HTERT RPE-1 (cell line): Measurements from ENCODE around the gene WDR45B.
"Not testable (repeated sequence)": the region's sequence is repeated elsewhere in the genome, so short reads cannot be mapped to it uniquely, and the experiment has no call there.

Experiments
- in situ Hi-C: fragments of 300-500 bp; cut with MboI; formaldehyde crosslinking; loops from 4 replicates; pipeline ENCODE4 v1.14.3; 2020; ENCODE audit warnings: low sequenced_read_pairs

Gene WDR45B

GRCh38 chr17:82587234-82588086, 60.8 kb downstream of the WDR45B start:
- in situ Hi-C loops, result no loop called here

GRCh38 chr17:82586576-82587233, 61.5 kb downstream of the WDR45B start:
- in situ Hi-C loops, result no loop called here

GRCh38 chr17:82585935-82586575, 62.2 kb downstream of the WDR45B start:
- in situ Hi-C loops, result not testable (repeated sequence)

GRCh38 chr17:82583720-82584234, 64.5 kb downstream of the WDR45B start:
- in situ Hi-C loops, result no loop called here

- in situ Hi-C loops, result no loop called here
These were observed 65.5 kb downstream of the WDR45B start for GRCh38 chr17:82582709-82583108.

- in situ Hi-C loops, result no loop called here
These were observed 66.0 kb downstream of the WDR45B start for GRCh38 chr17:82582213-82582612.

GRCh38 chr17:82579969-82580368, 68.3 kb downstream of the WDR45B start:
- in situ Hi-C loops, result not testable (repeated sequence)

- in situ Hi-C loops, result no loop called here
These were observed 70.9 kb downstream of the WDR45B start for GRCh38 chr17:82577300-82577699.

- in situ Hi-C loops, result not testable (repeated sequence)
These were observed 72.5 kb downstream of the WDR45B start for GRCh38 chr17:82575581-82576221.

- in situ Hi-C loops, result no loop called here
These were observed 74.2 kb downstream of the WDR45B start for GRCh38 chr17:82574041-82574440.

GRCh38 chr17:82571855-82572254, 76.4 kb downstream of the WDR45B start:
- in situ Hi-C loops, result no loop called here

- in situ Hi-C loops, result no loop called here
These were observed 78.0 kb downstream of the WDR45B start for GRCh38 chr17:82570277-82570676.

- in situ Hi-C loops, result no loop called here
These were observed 78.6 kb downstream of the WDR45B start for GRCh38 chr17:82569621-82570020.

- in situ Hi-C loops, result no loop called here
These were observed 79.2 kb downstream of the WDR45B start for GRCh38 chr17:82568997-82569393.

GRCh38 chr17:82567286-82567685, 81.0 kb downstream of the WDR45B start:
- in situ Hi-C loops, result no loop called here

GRCh38 chr17:82566129-82566960, 81.9 kb downstream of the WDR45B start:
- in situ Hi-C loops, result no loop called here

GRCh38 chr17:82565551-82565950, 82.7 kb downstream of the WDR45B start:
- in situ Hi-C loops, result no loop called here
